ENCODE measurements around the gene TRPV6.

TRPV6 gene

DNA sequence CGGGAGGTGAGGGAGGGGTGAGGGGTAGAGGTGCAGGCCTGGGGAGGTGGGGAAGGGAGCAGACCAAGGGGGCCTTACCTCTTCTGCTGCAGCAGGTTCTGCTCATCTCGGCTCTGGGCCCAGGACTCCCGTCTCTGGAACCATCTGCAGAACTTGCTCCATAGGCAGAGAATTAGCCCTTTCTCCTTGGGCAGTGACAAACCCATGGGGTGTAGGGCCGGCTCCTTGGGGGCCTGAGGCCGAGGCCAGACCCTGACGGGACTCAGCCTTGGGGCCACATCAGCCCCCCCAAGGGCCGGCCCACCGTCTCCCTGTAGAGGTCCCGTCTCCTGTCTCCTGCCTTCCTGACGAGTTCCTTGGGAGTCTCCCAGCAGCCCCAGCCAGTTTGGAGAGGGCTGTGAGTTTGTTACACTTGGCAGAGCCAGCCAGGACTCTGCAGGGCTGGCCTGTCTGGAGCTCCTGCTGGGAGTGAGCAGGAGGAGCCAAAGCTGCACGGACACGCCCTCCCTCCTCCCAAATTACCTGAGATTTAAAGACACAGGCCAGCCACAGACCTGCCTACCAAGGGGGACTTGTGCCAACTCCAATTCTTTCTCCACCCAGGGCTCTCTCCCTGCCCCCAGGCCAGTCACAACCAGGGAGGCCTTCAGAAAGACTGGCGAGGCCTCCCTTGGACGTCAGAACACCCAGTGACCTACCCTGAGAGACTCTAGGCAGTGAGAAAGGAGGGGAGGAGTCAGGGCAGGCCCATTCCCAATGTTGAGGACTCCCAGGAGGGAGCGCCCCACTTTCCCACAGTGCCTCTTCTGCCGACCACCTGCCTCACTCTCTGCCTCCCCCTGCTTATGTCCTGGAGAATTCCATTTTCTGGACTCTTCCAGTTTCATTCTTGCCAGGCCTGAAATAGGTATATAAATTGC, at the start of gene TRPV6:
Gene TRPV6 (minus strand): TSS at position 435 of the 920 bp plus-strand sequence.
- DNase-seq (no peak), ATAC-seq (replicated peaks) (no peak)
- peak within 1 kb of the TSS; percentile 9 for H3K27ac Mint-ChIP-seq
- H3K9me3 Mint-ChIP-seq, result no peaks in the 10 kb centered on the region
- no peaks in the 10 kb centered on the region for H3K36me3 Mint-ChIP-seq
- H3K4me3 Mint-ChIP-seq, result no peak within 1 kb of the TSS
- peaks cover 0 to 4% of the 10 kb centered on the region in 2 donors for H3K27me3 Mint-ChIP-seq
- peaks cover 7 to 8% of the 10 kb centered on the region in 2 donors for H3K4me1 Mint-ChIP-seq

DNA sequence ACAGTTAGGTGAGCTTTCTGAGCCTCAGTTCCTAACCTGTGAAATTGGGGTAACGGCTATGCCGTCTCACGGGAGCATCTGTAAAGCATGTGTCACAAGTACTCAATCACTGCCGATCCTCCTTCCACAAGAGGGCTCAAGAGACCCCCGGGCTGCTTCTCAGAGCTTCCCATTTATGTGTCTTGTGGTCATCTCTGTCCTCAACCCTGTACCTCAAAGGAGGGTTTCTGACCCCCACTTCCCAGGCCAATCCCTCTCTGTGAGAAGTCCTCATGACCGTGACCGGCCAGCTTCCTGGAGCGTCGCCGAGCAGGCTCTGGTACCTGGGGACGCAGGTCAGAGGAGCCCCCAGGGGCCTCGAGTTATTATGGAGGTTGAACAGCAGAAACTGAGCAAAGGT, 48.5 kb upstream of the TRPV6 start:
- H3K36me3 Mint-ChIP-seq, result no peaks in the 10 kb centered on the region
- no peaks in the 10 kb centered on the region for H3K9me3 Mint-ChIP-seq
- no peak overlapping the region for H3K4me3 Mint-ChIP-seq
- ATAC-seq (replicated peaks) (no peak), DNase-seq (no peak)
- H3K4me1 Mint-ChIP-seq, result no peaks in the 10 kb centered on the region
- H3K27me3 Mint-ChIP-seq, result peaks cover 0 to 9% of the 10 kb centered on the region in 2 donors
- no peak overlapping the region for H3K27ac Mint-ChIP-seq

GRCh38 chr7:142933624-142934023, 48.1 kb upstream of the TRPV6 start, which contains the start of gene TRPV5:
Gene TRPV5 (minus strand): TSS chr7:142933746. CDS start chr7:142933459, 287 bp downstream.
- Mint-ChIP-seq H3K4me3 (no peak within 1 kb of the TSS), H3K36me3 (no peaks in the 10 kb centered on the region), H3K4me1 (no peaks in the 10 kb centered on the region), H3K27me3 (peaks cover 0 to 9% of the 10 kb centered on the region in 2 donors), H3K27ac (no peak within 1 kb of the TSS), H3K9me3 (no peaks in the 10 kb centered on the region)
- ATAC-seq (replicated peaks) (no peak), DNase-seq (no peak)

- no peak for ATAC-seq (replicated peaks)
- Mint-ChIP-seq H3K4me1 (peaks cover 2 to 5% of the 10 kb centered on the region in 2 donors), H3K27ac (no peak overlapping the region), H3K9me3 (no peaks in the 10 kb centered on the region), H3K27me3 (peaks cover 0 to 9% of the 10 kb centered on the region in 2 donors), H3K4me3 (no peak overlapping the region), H3K36me3 (no peaks in the 10 kb centered on the region)
- no peak for DNase-seq
Observed at GRCh38 chr7:142933092-142933475, 47.5 kb upstream of the TRPV6 start.

- Mint-ChIP-seq H3K27ac (no peak overlapping the region), H3K36me3 (no peaks in the 10 kb centered on the region), H3K4me1 (peaks cover 6 to 10% of the 10 kb centered on the region in 2 donors), H3K27me3 (peaks cover 0 to 9% of the 10 kb centered on the region in 2 donors), H3K4me3 (no peak overlapping the region), H3K9me3 (peaks cover 0 to 3% of the 10 kb centered on the region in 2 donors)
- ATAC-seq (replicated peaks) (no peak), DNase-seq (no peak)
Observed at GRCh38 chr7:142932386-142933091, 47.0 kb upstream of the TRPV6 start.

GRCh38 chr7:142930126-142930730, 44.7 kb upstream of the TRPV6 start:
- Mint-ChIP-seq H3K36me3 (no peaks in the 10 kb centered on the region), H3K9me3 (peaks cover 4 to 6% of the 10 kb centered on the region in 2 donors), H3K27ac (no peak overlapping the region), H3K27me3 (peaks cover 0 to 5% of the 10 kb centered on the region in 2 donors), H3K4me3 (no peak overlapping the region), H3K4me1 (peaks cover 17 to 24% of the 10 kb centered on the region in 2 donors)
- ATAC-seq (replicated peaks), result no peak
- DNase-seq, result no peak

- no peak for ATAC-seq (replicated peaks)
- Mint-ChIP-seq H3K4me1 (peaks cover 17 to 24% of the 10 kb centered on the region in 2 donors), H3K4me3 (no peak overlapping the region), H3K27me3 (no peaks in the 10 kb centered on the region), H3K36me3 (no peaks in the 10 kb centered on the region), H3K9me3 (peaks cover 4 to 6% of the 10 kb centered on the region in 2 donors), H3K27ac (no peak overlapping the region)
- DNase-seq, result no peak
Observed at GRCh38 chr7:142927949-142928348, 42.4 kb upstream of the TRPV6 start.

GRCh38 chr7:142927085-142927745, 41.7 kb upstream of the TRPV6 start:
- H3K4me3 Mint-ChIP-seq, result peak overlapping the region in 1 of 2 donors; percentile 48
- ATAC-seq (replicated peaks), result peak; percentile 84 to 93

DNA sequence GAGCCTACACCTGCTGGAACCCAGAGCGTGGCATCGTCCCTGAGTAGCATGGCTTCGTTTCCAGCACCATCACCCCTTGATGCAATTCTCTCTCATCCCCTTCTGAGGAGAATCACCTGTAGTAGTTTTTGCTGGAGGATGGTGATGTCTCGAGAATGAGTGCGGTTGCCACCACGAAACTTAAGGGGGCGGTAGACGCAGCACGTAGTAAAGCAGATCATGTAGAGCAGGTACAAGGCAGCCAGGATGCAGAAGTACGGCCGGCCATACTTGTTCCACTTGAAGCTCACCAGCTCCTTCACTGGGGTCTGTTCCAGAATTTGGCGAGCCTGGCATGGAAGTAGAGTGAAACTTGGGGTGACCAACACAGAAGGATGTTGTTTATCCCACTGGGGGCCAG, 39.9 kb upstream of the TRPV6 start:
- no peak overlapping the region for H3K4me3 Mint-ChIP-seq
- H3K9me3 Mint-ChIP-seq, result peaks cover 4 to 6% of the 10 kb centered on the region in 2 donors
- H3K36me3 Mint-ChIP-seq, result no peaks in the 10 kb centered on the region

More at GRCh38 chr7:142927085-142927745, 41.7 kb upstream of the TRPV6 start:
- H3K27me3 Mint-ChIP-seq, result no peaks in the 10 kb centered on the region
- DNase-seq, result no peak
- no peak overlapping the region for H3K27ac Mint-ChIP-seq
- peaks cover 17 to 24% of the 10 kb centered on the region in 2 donors for H3K4me1 Mint-ChIP-seq
- H3K36me3 Mint-ChIP-seq, result no peaks in the 10 kb centered on the region
- H3K9me3 Mint-ChIP-seq, result peaks cover 4 to 6% of the 10 kb centered on the region in 2 donors

DNA sequence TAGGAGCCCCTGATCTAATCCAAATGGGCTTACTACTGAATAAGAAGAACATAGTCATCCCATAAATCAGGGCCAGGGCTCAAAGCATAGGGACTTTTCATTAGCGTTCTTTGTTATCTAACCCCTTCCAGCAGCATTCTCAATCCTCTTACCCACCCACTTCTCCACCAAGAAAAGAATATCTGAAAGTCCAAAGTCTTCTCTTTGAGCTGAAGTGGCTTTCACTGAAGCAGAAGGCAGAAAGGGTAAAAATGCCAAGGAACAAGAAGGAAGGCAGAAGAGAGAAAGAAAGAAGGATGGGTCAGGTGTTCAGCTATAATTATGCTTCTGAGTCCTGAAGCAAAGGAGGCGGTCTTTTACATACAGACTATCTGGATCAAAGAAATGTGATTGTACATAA, 37.8 kb upstream of the TRPV6 start:
- Mint-ChIP-seq H3K36me3 (no peaks in the 10 kb centered on the region), H3K4me3 (no peak overlapping the region), H3K9me3 (peaks cover 4 to 6% of the 10 kb centered on the region in 2 donors), H3K27me3 (peaks cover 0 to 1% of the 10 kb centered on the region in 2 donors), H3K27ac (no peak overlapping the region), H3K4me1 (peaks cover 17 to 22% of the 10 kb centered on the region in 2 donors)
- ATAC-seq (replicated peaks), result no peak
- no peak for DNase-seq

More for the DNA sequence above, 39.9 kb upstream of the TRPV6 start:
- Mint-ChIP-seq H3K27ac (no peak overlapping the region), H3K27me3 (no peaks in the 10 kb centered on the region), H3K4me1 (peaks cover 17 to 24% of the 10 kb centered on the region in 2 donors)
- no peak for ATAC-seq (replicated peaks)
- DNase-seq, result no peak

DNA sequence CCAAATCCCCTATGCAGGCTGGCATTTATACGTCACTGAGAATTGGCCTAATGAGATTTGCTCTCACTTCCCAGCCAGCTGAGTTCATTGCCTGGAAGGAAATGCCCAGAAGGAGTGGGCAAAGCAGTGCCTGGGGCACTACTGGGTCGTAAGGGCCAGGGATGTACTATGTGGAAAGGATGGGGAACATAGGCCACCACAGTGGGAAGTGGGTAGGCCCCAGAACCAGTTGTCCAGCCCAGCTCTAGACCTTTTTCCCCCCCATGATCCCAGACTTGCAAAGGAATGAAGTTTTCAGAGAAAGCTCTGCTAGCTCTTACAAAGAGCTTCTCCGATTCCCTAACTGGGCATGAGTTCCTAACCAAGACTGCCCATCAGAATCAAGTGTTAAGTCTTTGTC, 34.1 kb upstream of the TRPV6 start:
- no peak for DNase-seq
- H3K4me3 Mint-ChIP-seq, result no peak overlapping the region
- no peak for ATAC-seq (replicated peaks)
- peaks cover 8 to 10% of the 10 kb centered on the region in 2 donors for H3K27me3 Mint-ChIP-seq
- H3K9me3 Mint-ChIP-seq, result no peaks in the 10 kb centered on the region
- no peaks in the 10 kb centered on the region for H3K4me1 Mint-ChIP-seq
- H3K36me3 Mint-ChIP-seq, result no peaks in the 10 kb centered on the region
- no peak overlapping the region for H3K27ac Mint-ChIP-seq

DNA sequence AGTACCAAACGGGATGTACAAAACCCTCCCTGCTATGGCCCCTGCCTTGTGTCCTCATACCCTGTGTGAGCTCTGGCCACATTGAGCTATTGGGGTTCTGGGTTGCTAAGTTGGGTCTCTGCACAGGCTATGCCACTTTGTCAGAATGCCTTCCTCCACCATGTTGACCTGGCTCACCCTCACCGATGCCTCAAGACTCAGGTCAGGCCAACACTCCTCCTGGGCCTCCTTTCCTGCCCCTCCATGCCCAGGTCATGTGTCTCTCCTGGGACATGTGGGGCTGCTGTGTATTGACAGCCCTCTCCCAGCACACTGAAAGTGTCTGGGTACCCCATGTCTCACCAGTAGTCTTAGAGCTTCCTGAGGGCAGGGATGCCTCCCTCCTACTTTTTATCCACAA, 33.4 kb upstream of the TRPV6 start:
- Mint-ChIP-seq H3K27me3 (peaks cover 11 to 18% of the 10 kb centered on the region in 2 donors), H3K9me3 (no peaks in the 10 kb centered on the region), H3K4me3 (no peak overlapping the region), H3K27ac (no peak overlapping the region), H3K4me1 (no peaks in the 10 kb centered on the region), H3K36me3 (no peaks in the 10 kb centered on the region)
- DNase-seq (no peak), ATAC-seq (replicated peaks) (no peak)

GRCh38 chr7:142917447-142917846, 31.9 kb upstream of the TRPV6 start:
- ATAC-seq (replicated peaks), result no peak
- Mint-ChIP-seq H3K27ac (no peak overlapping the region), H3K9me3 (no peaks in the 10 kb centered on the region), H3K36me3 (no peaks in the 10 kb centered on the region), H3K27me3 (peaks cover 18 to 24% of the 10 kb centered on the region in 2 donors), H3K4me1 (peaks cover 0 to 1% of the 10 kb centered on the region in 2 donors), H3K4me3 (no peak overlapping the region)
- no peak for DNase-seq

DNA sequence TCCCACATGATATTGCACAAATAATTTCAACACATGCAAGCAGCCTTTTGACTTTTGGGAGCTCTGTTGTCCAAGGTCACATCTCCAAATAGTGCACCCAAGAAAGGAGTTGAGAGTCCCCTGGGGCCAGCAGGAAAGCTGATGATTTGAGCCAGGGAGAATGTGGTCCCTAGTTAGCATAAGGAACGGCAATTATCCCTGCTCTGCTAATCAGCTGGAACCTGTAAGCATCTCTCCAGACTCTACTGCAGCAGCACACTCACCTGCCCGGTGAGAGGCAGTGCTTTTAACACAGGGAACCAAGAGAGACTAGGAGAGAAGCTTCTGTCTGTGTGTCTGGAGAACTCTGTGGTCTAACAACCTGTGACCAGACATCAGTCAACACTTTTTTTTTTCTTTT, 31.0 kb upstream of the TRPV6 start:
- ATAC-seq (replicated peaks) (no peak), DNase-seq (no peak)
- Mint-ChIP-seq H3K36me3 (no peaks in the 10 kb centered on the region), H3K9me3 (no peaks in the 10 kb centered on the region), H3K4me3 (no peak overlapping the region), H3K4me1 (peaks cover 0 to 1% of the 10 kb centered on the region in 2 donors), H3K27ac (no peak overlapping the region), H3K27me3 (peaks cover 23 to 26% of the 10 kb centered on the region in 2 donors)
